Measurements from ENCODE around the gene ATP9A. TPM values are rescaled to one million over a fixed set of nuclear protein-coding genes. Genes with fewer than 3 reads are reported as not detected.

The ATP9A gene
- total RNA-seq, 1 experiment from 2014 or later: 16.8 TPM

- H3K4me3 ChIP-seq (replicated peaks in 1 of 2; ENCODE audit: low read depth in 1 of 2, low read length in 2 of 2): no peak overlapping the region
- no peaks in the 10 kb centered on the region for H3K9me3 ChIP-seq (ENCODE audit: control insufficient read depth in 1 of 2, insufficient read depth in 1 of 2, low read depth in 1 of 2, low read length in 2 of 2)
- peaks cover 2 to 8% of the 10 kb centered on the region in 2 experiments; a peak in 1 of 4 replicates for H3K4me1 ChIP-seq (ENCODE audit: control insufficient read depth in 1 of 2, insufficient read depth in 2 of 2, low read length in 2 of 2)
- DNase-seq (ENCODE audit: low read depth, low spot score) (no peak), ATAC-seq (no peak)
- H3K4me2 ChIP-seq (ENCODE audit: low read length): no peak overlapping the region
- ChIA-PET POLR2A (no interaction called here), RAD21 (ENCODE audit: low non-redundant PET in 1 of 2, low total read pairs in 2 of 2, uncharacterized antibody in 2 of 2, unreplicated experiment in 2 of 2) (no interaction called here), CTCF (no interaction called here)
- TF ChIP-seq YY1 (IDR thresholded peaks at IDR 0.05; ENCODE audit: extremely low read depth, insufficient replicate concordance, low read depth, low read length) (no peak), RAD21 (IDR thresholded peaks at IDR 0.05; ENCODE audit: low read depth) (no peak), EGR1 (IDR thresholded peaks at IDR 0.05; ENCODE audit: low read depth) (no peak), ZFX (IDR thresholded peaks at IDR 0.05) (no peak), SIN3A (IDR thresholded peaks at IDR 0.05; ENCODE audit: low read depth) (no peak), EZH2 (IDR thresholded peaks at IDR 0.05) (no peak), SP1 (IDR thresholded peaks at IDR 0.05; ENCODE audit: low read depth) (no peak), ZBTB33 (IDR thresholded peaks at IDR 0.05; ENCODE audit: extremely low read depth, insufficient replicate concordance, low read length) (no peak), ELF1 (IDR thresholded peaks at IDR 0.05; ENCODE audit: borderline replicate concordance, low read depth) (no peak), POLR2AphosphoS5 (IDR thresholded peaks at IDR 0.05; ENCODE audit: low read depth, low read length) (no peak), FOSL1 (IDR thresholded peaks at IDR 0.05; ENCODE audit: low read depth) (no peak), JUND (IDR thresholded peaks at IDR 0.05) (no peak), ZNF274 (IDR thresholded peaks at IDR 0.05; ENCODE audit: low read depth, low read length) (no peak), CEBPB (IDR thresholded peaks at IDR 0.05; ENCODE audit: low read depth) (no peak), POLR2A (IDR thresholded peaks at IDR 0.05; ENCODE audit: borderline replicate concordance, extremely low read depth, insufficient read depth, insufficient read length) (no peak), TCF7L2 (IDR thresholded peaks at IDR 0.05; ENCODE audit: borderline replicate concordance, extremely low read depth, insufficient read depth, insufficient read length) (no peak), ATF3 (IDR thresholded peaks at IDR 0.05) (no peak), CTCF (IDR thresholded peaks at IDR 0.05 in 2 of 3, conservative IDR thresholded peaks at IDR 0.05 in 1 of 3; ENCODE audit: borderline replicate concordance in 1 of 3, insufficient read depth in 1 of 3, low read depth in 2 of 3, low read length in 2 of 3) (no peak), SRF (IDR thresholded peaks at IDR 0.05; ENCODE audit: low read depth) (no peak), CBX3 (IDR thresholded peaks at IDR 0.05; ENCODE audit: low read depth) (no peak)
- intact Hi-C loops (cut with micrococcal nuclease): no loop called here
- no peaks in the 10 kb centered on the region for H3K9me2 ChIP-seq (ENCODE audit: insufficient read depth)
- no TSS peak for BruUV-seq (replicated peaks)
- no peaks in the 10 kb centered on the region for H4K20me1 ChIP-seq (ENCODE audit: insufficient read depth)
- H3K27me3 ChIP-seq (ENCODE audit: insufficient read depth, low read length): no peaks in the 10 kb centered on the region
- no peak overlapping the region for H2AFZ ChIP-seq (ENCODE audit: low read depth, low read length, poor library complexity, severe bottlenecking)
- H3K36me3 ChIP-seq (ENCODE audit: control insufficient read depth in 1 of 2, insufficient read depth in 2 of 2, low read length in 2 of 2): no peaks in the 10 kb centered on the region; a peak in 1 of 4 replicates
- no peak overlapping the region for H3K9ac ChIP-seq (ENCODE audit: low read length)
- H3K79me2 ChIP-seq (ENCODE audit: insufficient read depth, low read length): no peaks in the 10 kb centered on the region
- H3K27ac ChIP-seq (ENCODE audit: low read depth, low read length): no peak overlapping the region
Measured at GRCh38 chr20:51604851-51605250, 163.3 kb downstream of the ATP9A start.

All from HCT116 (cell line).